GM18907 (cell line): ENCODE results near the gene ERCC1.

ENCODE experiments used
- ATAC-seq: cut with Tn5 transposase; IDR thresholded peaks from one replicate; pipeline ENCODE4 v1.9.1; 2021; ENCODE audit warnings: mild to moderate bottlenecking, moderate library complexity; ENCODE audit not compliant: unreplicated experiment

Gene ERCC1

GRCh38 chr19:45406226-45407090, 17.3 kb downstream of the ERCC1 start, which contains the start of gene POLR1G:
POLR1G (plus strand) TSS chr19:45406644; CDS start chr19:45406697, 53 bp downstream.
- peak; percentile 74 for ATAC-seq

- peak; percentile 49 for ATAC-seq
Measured at GRCh38 chr19:45405435-45406225, 18.1 kb downstream of the ERCC1 start.

DNA sequence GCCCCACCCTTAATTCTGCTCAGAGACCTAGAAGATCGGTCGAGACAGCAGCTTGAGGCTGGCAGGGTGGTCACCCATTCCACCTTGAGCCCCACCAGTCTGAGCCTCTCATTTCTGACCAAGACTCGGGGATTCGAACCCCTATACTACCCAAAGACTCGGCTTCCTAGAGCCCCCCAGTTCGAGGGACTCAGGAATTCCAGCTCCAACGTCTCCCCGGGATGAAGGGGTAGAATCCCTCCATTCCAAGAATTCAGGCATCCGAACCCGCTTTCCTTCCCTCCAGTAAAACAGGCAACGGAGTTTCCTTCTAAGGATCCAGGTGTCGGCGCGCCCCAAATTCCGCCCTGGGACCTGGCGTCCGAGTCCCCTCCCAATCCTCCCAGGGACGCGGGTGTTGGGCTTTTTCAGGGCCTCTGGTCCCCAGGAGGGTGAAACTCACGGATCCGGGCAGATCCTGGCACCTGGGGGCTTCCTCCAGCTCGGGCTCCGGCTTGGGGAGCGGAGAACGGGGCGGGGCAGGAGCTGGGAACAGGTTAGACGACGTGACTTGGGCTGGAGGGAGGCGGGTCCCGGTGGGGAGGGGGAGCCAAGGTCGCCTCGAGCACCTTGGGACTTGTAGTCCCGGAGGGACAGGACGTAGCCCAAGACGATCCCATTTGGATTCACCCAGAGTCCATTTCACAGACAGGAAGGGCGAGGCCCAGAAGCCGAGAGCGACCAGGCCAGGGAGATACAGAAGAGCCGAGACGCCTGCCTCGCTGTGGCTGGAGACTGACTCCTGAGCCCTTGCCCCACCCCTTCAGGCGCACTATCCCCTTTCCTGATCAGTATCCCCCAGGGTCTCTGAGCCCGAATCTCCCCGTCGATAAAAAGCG, 18.9 kb downstream of the ERCC1 start, which contains the start of gene PPP1R13L:
Gene PPP1R13L (minus strand): TSS at position 513 of the 878 bp plus-strand sequence. CDS start 6,751 bp downstream, outside the sequence.
- ATAC-seq = peak; percentile 28

DNA sequence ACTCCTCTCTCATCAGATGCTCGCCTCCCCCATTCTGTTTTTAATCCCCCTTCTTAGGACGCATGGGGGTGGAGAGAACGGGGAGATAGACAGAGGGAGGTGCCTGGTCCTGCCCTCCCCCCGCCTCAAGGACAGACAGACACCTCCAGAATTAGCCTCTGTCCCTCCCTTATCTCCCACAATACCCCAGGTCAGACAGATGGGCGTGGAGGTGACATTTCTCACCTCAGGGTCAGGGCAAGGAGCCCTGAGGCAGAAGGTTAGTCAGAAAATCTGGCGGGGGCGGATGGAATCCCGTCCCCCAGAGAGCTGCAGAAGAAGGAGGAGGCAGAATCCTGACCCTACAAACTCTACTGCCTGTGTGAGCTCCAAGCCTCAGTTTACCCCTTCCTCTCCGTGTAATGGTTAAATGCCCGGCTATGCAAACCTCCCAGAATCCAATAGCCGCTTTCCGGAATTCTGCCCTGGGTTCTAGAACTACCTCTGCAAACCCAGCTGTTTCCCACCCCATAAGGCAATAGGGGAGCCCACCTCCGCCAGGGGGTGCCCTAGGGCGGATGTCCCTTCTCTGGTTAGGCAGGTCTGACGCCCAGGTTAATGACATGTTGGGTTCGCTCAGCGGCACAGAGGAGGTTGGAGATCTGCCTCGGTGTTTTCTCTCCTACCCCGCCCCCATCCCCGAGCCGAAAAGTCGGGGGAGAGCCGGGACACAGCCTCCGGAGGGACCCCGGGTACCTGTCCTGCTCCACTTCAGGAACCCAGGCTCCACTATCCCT, 19.7 kb downstream of the ERCC1 start:
- no peak for ATAC-seq

DNA sequence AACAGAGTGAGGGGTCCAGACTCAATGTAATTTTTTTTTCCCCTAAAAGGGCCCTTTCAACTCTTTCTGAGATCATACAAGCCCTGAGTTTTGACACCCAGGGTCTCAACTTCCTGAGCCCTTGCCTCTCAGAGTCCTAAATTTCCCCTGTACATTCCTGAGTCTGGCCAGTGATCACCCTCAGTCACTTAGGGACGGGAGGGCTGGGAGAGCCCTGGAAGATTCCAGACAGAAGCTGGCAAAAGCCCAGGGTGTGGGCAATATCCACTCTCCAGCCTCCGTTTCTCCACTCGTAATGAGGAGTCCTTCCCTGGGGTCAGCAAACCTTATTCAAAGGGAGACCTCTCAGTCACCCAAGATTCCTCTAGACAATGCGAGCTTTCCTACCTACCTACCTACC, 20.4 kb downstream of the ERCC1 start:
- no peak for ATAC-seq

- no peak for ATAC-seq
Measured at GRCh38 chr19:45402298-45403061, 21.2 kb downstream of the ERCC1 start.

DNA sequence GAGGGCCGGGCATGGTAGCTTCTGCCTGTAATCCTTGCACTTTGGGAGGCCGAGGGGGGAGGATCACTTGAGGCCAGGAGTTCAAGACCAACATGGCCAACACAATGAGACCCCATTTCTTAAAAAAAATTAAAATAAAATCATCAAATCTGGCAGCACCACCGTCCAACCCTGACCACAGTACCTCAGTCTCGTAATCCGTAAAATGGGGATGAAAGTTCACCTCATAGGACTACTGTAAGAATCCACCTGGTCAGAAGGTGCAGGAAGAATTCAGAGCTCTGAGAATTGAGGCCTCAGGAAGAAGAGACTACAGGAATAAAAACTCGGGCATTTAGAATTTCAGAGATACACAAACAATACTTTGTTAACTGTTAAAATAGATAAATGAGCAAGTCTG, 21.9 kb downstream of the ERCC1 start:
- ATAC-seq = no peak

- ATAC-seq = no peak
Measured at GRCh38 chr19:45400192-45400591, 23.5 kb downstream of the ERCC1 start.

GRCh38 chr19:45395821-45396617, 27.7 kb downstream of the ERCC1 start:
- ATAC-seq = no peak

GRCh38 chr19:45391871-45392665, 31.6 kb downstream of the ERCC1 start:
- ATAC-seq = no peak

DNA sequence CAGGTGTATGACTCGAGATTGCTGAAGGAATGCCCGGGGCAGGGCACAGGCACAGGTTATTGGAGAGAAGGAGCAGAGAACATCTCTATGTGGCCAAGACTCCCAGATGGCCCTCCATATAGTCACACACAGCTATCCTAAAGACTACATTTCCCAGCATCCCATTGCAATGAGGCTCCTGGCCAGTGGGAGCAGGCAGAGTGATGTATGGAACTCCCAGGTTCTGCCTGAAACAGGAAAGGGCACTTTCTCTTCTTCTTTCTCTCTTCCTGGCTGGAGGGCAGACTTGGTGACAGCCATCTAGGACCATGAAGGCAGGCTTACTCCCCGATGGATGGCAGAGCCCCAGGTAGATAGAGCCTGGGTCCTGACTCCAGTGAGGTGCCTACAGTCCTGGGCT, 32.4 kb downstream of the ERCC1 start:
- ATAC-seq = no peak

DNA sequence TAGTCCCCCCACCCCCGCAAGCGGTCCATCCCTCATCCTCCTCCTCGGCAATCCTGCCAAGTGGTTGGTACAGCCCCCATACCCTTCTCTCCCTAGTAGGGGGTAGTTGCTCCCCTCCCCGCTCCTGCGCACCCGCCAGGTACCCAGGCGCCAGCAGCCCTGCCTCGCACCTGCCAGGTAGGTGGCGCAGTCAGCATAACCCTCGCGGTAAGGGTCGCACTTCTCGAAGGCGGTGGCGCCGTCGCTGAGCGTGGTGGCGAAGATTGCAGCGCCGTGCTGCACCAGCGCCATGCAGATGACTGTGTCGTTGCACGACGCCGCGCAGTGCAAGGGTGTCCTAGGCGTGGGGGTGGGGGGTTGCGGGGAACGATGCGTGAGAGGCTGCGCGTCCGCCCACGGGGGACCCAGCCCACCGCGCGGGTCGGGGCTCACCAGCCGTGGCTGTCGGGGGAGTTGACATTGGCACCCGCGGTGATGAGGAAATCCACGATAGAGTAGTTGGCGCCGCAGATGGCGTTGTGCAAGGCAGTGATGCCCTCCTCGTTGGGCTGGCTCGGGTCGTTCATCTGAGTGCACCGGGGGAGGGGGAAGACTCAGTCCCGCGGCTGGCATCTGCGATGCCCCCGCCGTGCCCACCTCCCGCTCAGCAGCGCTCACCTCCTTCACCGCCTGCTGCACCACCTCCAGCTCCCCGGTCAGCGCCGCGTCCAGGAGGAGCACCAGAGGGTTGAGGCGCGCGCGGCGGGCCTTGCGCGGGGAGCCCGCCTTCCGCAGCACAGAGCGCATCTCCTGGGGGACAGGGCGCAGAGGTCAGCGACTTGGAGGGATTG, 38.1 kb downstream of the ERCC1 start:
- no peak for ATAC-seq

GRCh38 chr19:45382426-45382825, 41.3 kb downstream of the ERCC1 start:
- no peak for ATAC-seq

- ATAC-seq = no peak
Measured at GRCh38 chr19:45380107-45380506, 43.6 kb downstream of the ERCC1 start.

- no peak for ATAC-seq
Measured at GRCh38 chr19:45376045-45376724, 47.5 kb downstream of the ERCC1 start.
